ENCODE results near the gene OPCML.

OPCML gene

DNA sequence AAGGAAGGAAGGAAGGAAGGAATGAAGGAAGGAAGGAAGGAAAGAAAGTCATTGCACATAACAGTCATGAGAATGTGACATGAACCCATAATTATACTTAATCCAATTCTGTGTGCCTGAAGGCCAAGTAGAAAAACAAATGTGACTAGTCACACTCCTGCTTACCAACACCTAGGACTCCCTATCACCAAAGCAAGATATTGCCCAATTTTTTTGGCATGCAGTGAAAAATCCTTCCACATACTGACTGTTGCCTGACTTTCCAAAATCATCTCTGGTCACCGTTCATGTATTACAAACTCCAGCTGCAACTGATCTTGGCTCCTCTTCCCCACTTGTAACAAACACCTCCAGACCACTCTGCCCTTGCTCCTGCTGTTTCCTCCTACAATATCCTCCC lies 516.8 kb downstream of the OPCML start:
- FAIRE-seq: no peak

DNA sequence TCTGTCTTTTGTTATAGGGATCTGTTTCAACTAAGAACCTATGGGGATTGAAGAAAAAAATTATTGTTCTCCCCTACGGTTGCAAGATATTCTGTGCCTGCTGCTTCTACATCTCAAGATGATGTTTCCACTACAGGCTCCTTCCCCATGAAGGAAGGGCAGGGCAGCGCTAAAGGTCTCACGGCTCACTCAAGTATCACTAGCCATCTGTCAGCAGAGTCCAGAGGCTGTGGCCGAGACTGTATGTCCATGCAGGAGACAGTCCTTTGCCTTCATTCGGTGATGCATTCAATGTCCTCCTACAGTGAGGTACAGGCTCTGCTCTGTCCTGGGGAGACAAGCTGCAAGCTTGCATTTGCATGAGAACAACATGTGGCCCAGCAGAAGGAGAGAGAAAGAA lies 518.0 kb downstream of the OPCML start:
- no peak for FAIRE-seq

DNA sequence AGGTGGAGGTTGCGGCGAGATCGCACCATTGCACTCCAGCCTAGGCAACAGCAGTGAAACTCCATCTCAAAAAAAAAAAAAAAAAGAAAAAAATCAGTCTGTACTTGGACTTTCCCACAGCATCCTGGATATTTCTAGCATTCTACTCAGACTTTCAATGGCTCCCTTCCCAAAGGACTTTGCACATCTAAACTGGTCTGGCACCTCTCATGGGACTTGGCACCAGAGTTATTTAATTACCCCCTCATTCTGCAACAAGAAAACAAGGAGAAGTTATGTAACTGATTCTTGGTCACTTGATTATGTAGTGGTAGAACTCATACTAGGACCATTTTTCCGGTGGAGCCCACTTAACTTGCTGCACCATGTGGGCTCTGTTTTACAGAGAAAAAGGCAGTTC lies 519.5 kb downstream of the OPCML start:
- no peak for FAIRE-seq

DNA sequence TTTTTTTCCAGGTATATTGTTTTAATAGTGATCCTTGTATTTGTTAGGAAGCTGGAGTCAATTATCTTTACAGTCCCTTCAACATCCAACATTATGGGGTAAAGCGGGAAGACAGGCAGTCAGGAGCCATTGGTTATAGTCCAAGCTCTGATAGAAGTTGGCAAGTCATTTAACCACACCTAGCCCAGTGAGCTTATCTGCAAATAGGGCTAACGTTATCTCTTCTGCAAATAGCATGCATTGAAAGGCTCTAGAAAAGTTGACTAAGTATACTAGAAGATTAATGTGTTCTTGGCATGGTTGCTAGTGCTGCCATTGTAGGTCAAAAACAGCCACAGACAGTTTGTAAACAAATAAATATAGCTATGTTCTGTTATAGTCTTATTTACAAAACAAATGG lies 520.7 kb downstream of the OPCML start:
- no peak for FAIRE-seq

DNA sequence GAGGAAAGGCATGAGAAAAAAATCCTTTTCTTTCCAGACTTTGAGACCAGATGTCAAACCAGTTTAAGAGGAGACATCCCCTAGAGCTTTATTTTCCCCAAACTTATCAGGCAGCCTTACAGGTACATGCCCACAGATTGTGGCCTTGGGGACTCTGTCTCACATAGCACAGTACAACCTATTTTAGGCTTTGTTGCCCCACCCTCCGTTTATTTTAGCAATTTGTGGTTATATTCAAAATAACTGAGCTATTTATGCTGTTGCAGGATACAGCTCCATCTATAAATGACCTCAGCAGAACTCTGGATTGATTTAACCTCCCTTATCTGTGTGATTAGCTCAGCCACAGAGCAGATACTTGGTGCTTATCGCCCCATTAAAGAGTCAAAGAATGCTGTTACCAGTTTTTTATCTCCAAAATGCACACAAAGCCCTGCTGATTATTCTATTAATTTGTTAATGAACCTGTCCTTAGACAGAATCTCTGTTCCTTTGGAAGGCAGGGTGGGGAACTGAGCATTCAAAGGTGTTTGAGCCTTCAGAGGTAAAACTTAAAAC lies 525.2 kb downstream of the OPCML start:
- no peak for FAIRE-seq

DNA sequence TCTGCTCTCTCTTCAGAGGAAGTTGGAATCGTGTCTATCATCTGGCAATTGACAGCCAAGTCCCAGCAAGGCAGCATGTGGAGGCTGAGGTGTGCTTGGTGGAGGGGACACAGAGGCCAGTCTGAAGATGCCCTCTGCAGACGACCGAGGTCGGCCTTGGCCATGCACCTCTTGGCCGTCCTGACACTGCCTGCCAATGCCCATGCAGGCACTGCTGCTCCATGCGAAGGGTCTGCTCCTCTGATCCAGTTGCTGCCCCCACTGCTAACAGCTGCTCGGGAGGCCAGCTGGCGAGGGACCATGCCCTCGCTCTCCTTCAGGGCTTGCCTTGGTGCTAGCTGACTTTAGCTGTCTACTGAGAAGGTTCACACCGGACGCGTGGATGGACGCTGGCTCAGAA lies 527.9 kb downstream of the OPCML start:
- no peak for FAIRE-seq

DNA sequence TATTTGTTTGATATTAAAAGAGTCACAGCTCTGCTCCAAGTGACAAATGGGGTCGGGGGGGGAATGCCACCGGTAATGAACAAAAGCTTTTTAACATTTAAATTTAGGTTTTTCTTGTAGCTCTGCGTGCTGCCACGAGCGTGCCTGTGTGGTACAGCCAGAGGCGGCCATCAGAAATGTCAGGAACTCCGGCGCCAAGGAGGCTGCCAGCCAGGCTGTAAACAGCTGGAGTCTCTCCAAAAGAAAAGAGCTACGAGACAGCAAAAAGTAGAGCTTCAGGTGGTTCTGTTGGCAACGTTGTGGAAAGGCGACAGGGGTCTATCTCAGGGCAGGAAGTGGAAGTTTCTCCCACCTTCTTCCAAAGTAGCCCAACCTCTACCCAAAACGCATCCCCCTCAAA lies 532.8 kb downstream of the OPCML start:
- FAIRE-seq: no peak

DNA sequence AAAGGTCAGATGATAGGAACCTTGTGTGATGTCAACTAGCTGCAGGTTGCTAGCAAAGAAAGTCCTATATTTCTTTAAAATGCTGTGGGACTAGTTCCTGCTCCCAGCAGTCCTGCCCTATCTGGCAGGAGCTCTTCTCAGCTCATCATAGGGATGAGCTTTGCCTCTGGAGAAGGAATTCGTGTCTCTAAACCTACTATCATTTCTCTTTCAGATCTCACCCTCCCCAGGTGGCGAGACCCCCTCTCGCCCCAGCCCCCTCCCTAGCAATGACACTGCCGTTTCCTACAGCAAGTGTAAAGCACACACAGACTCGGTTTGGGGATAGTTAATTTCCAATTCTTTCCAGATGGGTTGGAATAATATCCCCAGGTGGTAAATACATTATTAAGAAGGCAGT lies 533.3 kb downstream of the OPCML start:
- no peak for FAIRE-seq

DNA sequence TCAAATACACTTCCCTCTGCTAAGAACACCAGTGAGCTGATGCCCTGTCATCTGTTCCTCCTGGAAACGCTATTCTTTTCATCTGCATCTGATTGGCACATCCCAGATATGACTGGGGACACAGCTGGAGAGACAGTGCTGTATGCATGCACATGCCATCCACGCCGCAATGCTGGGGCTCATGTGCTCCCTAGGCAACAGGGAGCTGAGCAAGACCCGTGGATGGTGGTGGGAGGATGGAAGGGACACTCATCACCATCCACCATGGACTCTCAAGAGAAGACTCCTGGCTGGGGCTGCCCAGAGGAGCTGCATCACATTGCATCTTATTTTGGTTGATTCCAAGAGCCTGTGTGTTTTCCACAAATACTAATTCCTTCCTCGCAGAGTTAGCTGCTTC lies 534.9 kb downstream of the OPCML start:
- no peak for FAIRE-seq

DNA sequence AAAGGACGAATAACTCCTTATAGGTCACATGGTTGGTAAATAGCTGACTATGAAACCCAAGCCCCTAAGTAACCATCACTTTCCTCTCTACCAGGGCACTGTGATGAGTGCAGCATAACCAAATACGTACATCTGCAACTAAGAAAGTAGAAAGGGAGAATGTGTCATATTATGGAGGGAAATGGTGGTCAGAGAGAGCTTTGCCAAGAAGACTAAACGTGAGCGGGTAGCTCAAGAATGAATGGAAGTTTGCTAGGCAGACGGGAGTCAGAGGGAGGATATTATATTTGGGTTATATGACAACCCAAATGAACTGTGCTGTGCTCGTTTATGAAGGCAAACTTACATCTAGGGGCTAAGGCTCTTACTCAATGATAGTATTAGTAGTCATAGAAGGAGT lies 537.3 kb downstream of the OPCML start:
- no peak for FAIRE-seq

DNA sequence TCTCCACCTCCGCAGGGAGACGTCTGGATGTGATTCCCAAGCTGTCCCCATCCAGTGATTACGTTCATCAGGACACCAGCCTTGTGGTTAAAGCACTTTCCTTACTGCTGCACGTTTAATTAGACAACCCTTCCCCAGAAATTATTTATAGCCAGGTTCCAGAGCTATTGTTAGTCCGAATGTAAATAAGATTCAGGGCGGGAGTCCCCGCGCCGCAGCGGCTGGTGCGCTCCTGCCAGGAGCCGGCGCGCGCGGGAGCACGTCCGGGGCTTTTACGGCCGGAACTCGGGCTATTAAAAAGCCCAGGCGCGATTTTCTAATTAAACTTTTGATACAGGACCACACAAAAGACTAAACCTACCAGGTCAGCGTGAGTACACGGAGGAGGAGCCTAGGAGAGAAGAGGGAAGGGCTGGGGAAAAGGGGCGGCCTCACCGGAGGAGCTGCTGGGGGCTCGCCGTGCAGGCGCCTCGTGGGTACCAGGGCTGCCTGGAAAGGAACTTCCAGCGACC lies 538.3 kb downstream of the OPCML start:
- no peak for FAIRE-seq

DNA sequence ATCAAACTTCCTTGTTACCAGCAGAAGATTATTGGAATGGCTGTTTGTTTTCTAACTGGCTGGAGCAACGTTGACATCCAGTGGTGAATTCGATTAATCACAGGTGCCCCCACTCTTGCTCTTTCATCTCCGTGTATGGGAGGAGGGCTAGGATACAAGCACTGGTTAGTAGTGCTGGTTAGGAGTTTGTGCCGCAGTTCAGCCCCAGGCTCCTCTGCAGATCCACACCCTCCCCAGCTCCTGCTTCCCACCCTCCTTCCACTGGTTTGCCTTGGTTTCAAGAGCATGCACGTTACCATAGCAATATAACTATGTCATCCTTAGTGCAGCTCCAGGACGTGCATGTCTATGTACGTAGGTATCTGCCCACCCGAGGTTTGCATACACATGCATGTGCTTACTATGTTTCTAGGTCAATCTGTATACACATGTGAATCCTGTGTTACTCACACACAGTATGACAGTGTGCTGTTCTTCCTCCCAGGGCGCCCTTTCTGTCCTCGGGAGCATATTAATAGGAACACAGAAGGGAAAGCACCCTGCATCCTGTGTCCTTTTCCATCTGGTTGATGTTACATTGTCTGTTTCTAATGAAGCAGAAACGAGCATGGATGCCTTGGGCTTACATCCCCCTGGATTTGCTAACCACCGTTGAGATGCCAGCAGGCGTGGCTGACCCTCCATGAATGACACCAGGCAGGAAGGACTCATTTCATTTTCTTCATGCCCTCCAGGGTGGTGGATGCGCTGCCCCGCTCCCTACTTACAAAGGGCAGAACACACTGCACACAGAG lies 539.3 kb downstream of the OPCML start:
- no peak for FAIRE-seq

DNA sequence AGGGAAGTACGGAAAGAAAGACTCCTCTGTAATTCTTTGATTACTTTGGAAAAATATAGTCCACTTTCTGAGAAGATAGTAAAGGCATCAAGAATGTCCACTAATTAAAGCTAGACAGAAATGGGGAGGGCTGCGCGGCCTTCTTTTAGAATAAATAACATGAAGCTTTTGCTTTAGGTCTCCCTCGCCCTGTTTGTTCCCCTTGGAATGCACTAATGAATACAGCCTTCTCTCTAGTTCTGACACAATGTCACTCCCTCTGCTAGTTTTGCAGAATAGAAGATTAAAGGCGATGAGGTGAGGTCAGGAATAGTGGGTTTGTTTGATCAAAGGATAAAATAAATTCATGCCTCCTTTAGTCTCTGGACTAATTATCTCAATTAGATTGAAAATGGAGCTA lies 543.9 kb downstream of the OPCML start:
- FAIRE-seq: no peak

DNA sequence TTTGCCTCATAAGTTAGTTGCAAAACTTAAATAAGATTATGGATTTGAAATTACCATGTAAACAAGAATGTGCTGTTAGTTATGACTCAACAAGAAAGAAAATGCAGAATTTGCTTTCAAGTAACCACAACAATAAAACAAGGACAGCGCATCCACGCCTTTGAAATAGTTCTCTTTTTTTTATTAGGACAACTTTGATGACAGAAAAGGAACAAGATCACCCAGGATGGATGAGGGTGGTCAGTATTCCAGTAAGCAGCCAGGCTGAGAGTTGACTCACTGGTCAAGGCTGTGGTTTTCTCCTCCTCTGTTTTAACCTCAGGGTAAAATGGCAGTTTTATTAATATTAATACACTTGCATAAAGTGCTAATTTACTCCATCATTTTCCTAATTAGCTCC lies 544.4 kb downstream of the OPCML start:
- no peak for FAIRE-seq

DNA sequence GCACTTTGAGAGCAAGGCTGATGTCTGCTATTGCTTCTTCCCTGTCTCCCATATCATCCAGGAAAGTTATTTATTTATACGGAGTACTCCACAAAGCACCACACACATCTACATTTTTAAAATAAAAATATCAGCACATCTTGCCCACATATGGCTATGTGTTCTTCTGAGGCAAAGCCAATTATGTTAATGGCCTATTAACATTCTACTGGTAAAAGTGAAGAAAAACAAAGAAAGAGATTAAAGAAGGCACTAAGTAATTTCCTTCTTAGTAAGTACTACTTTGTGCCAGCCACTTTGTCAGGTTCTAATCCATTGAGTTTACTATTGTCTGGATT lies 548.7 kb downstream of the OPCML start:
- FAIRE-seq: no peak

DNA sequence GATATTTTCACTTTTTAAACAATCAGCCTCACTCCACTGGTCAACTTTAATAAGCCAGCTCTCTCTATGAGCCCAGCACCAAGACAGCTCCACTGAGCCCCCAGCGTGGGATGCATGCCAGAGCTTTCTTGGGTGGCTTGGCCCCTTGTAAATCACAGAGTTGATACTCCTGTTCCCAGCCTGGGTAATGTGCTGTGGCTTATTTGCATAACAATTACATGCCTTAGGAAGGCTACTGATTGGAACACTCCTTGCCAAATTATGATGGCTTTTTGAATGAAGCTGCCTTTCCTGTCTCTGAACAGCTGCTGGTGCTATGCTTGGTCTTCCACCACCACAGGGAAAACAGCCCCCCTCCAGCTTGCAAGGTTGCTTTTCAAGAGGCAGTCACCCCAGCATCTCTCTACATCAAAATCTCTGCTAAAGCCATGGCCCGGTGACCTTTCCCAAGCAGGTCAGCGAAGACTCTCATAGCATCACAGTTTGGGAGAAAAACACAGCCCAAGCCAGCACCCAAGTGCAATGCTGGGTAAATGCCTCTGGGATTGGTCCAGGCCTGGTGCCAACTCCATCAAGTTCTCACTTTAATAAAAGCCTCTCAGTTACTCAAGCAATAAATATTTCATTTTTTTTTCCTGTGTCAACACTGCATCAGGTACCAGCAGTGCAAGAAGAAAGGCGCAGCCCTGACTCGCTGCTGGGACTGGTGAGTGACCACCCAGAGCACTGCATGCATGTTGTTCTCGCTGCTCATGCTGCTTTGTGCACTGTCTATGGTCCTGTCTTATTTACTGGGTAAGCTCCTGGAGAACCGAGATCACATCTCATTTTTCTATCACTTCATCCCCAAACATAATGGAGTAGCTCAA lies 549.3 kb downstream of the OPCML start:
- FAIRE-seq: no peak

DNA sequence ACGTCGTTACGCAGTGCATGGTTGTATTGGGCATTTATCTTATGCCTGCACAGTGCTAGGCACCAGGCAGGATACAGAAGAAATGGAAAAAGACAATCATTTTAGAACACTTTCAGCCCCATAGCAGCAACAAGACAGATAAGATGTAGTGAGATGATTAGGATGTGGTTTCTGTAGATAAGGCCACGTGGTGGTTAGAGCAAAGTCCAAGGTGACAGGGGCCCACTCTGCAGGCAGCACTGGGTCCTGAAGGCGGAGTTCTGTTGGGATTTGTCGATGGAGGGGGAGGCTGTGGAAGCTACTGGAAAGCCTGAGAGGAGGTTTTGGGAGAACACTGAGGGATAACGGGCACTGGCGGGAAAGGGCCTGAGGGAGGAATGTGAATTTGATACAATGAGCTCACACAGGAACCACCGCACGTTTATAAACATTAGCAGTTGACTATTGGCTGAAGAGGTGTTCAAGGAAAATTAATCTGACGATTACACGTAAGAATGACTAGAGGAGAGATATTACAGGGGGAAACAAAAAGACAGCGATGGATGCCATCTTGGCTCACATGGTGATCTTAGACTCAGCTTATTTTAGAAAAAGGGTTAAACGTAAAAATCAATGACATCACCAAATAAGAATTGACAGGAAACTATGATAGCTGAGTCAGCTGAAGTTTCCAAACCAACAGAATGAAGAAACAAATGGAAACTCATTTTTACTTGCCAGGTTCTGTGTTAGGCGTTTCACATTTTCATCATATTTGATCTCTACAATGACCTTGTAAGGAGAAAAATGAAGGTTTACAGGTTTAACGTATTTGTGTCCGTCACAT lies 551.0 kb downstream of the OPCML start:
- FAIRE-seq: no peak

DNA sequence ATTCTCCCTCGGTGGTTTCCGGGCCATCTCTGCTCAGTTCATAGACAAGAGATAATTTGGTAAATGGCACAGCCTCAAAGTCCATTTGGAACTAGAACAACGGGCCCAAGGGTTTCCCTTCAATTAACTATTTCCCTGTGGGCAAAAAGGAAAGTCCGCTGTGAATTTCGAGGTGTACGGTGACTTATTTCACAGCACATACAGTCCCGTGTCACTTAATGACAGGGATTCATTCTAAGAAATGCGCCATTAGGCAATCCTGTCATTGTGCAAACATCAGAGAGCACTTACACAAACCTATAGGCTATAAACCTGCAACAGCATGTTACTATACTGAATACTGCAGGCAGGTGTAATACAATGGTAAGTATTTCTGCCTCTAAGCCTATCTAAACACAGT lies 551.6 kb downstream of the OPCML start:
- no peak for FAIRE-seq

DNA sequence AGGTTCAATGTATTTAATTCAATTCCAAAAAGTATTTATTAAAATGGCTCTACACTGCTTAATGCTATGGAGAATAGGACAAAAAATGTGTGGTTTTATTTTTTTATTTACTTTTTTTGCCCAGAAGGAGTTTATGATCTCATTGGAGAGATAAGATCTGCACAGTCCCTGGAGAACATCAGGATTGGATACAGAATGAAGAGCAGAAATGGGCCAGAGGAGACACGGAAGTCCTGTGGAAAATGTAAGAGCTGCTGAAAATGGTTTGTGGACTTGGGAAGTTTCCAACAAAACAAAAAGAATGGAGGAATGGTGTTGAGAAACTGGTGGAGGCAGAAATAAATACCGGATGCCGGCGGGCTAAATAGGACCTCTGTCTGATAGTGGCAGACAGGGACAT lies 554.6 kb downstream of the OPCML start:
- FAIRE-seq: no peak

DNA sequence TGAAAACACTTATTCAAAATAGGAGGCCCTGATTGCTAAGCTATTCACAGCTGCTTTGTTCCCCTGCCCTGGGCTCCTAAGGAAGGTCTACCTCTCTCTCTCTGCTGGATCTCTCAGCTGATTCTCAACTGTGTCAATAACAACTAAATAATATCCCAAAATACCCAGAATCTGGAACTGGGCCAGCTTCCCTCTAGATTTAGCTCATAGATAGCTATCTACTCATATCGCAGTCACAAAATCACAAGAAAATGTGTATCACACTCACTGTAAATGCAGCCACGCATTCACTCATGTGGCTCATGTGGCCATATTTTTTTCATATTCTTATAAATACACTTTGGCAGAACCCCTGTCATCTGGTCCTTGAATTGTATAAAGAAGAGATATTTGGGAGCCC lies 555.1 kb downstream of the OPCML start:
- FAIRE-seq: no peak

DNA sequence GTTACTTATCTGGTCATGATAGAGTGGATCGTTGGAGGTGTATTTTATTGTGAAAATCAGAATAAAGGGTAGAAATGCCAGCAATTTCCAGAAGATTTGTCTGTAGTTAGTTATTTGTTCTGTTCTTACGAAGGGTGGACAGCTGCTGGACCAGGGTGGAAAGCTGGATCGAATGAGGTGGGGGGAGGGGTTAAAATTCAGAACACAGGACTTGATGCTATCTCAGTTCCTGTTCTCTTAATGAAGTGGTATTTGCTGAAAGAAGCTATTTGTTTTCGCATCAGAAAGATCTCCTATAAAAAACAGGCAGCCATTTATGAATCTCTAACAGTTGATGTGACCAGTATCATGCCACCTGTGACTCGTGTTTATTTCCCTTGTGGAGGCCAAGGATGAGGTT lies 556.2 kb downstream of the OPCML start:
- no peak for FAIRE-seq

DNA sequence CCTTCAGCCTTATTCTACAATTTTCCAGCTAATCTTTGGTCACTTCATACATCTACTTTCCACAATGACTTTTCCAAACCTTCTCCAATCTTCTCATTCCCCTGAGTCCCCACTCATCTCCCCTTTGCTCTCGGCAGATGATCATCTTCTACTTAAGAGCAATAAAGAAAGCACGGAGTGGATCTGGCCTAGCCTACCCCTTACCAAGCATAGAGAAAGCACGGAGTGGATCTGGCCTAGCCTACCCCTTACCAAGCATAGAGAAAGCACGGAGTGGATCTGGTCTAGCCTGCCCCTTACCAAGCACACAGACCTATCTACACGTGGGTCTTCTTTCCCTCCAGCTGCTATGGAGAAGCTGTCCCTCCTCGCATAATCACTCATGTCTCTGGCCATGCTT lies 558.6 kb downstream of the OPCML start:
- no peak for FAIRE-seq

DNA sequence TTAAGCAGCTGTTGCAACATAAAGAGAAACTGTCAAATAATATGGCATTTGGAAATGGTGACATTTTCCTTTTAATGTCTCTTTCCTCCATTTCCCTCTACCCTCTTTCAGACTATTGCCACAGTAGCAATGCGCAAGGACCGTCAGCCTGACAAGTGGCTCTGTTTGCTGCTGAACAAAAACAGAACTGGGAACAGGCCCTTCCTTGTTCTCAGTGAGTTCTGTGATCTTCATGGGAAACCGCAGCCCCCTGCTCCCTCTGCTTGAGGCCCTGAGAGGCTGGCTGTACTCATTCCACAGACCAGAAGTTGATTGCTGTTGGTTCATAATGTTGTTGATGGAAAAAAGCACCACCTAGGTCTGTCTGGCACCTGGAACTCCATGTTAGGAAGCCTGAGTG lies 559.7 kb downstream of the OPCML start:
- FAIRE-seq: no peak
